HG02763 (cell line): Measurements from ENCODE around the gene STIMATE.

Source experiments
- ATAC-seq: cut with Tn5 transposase; IDR thresholded peaks from one replicate; pipeline ENCODE4 v1.9.1; 2021; ENCODE audit warnings: mild to moderate bottlenecking, moderate library complexity; ENCODE audit not compliant: unreplicated experiment

The STIMATE gene

DNA sequence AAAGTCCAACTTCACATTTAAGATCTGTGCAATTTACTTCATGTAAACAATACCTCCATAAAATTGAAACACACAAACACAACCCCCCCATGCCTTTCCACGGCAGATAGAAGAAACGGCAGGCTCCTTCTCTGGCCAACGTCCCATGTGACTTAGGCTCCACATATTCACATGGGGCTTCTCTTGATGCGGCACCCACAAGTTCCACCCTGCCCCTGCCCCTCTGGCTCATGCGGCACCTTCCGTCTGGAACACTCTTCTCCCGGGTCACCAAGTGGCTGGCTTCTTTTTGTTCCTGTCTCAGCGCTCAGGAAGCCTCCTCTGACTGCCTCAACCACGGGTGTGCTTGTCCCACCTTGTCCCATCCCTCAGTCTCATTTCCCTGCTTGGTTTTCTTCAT lies 25.6 kb downstream of the STIMATE start:
- ATAC-seq, result no peak

DNA sequence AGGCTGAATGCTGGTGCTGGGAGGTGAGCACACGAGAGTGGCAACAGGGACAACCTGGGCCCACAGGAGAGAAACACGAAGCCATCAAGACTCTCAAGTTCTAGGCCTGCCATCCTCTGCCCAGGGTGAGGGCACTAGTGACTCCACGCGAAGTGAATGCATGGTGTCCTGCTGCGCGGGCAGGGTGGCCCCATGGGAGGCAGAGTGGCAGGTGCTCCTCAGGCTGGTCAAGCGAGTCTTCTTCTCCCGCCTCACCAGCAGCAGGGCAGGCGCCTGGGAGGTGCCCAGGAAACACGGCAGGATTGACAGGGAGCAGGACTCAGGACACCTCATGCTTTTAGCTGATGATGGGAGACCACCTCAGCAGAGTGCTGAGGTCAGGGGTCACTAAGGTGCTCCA lies 26.9 kb downstream of the STIMATE start:
- ATAC-seq, result no peak

DNA sequence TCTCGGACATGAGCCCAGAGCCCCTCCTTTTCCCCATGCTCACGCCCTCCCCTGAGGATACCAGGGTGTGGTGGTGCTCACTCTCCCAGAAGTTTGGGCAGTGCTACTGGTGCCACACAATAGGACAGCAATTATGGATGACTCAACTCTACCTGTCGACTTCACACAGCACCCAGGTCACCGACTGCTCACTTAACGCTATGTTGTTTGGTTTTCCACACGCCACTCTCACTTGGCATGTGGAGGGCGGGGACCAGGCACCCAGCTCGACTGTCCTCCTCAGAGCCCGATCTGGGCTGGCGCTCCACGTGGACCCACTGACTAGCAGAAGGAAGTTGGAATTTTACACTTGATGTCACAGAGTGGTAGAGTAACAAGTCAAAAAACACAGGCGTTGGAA lies 30.9 kb downstream of the STIMATE start:
- ATAC-seq, result no peak

DNA sequence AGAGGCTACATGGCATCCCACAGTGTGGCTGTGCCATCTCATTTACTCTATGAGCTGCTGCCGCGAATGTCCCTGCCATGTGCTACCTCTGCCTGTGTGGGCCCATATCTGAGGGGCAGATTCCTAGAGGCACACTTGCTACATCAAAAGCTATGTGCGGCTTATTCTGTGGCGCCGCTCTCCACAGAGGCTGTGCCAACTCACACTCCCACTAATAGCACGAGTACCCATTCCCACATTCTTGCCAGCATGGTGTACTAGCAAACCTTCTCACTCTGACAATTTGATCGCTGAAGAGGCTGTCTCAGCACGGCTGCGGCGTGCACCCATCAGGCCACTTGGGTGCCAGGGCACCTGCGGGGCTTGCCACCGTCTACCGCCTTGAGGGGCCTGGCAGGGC lies 31.4 kb downstream of the STIMATE start:
- ATAC-seq, result no peak

DNA sequence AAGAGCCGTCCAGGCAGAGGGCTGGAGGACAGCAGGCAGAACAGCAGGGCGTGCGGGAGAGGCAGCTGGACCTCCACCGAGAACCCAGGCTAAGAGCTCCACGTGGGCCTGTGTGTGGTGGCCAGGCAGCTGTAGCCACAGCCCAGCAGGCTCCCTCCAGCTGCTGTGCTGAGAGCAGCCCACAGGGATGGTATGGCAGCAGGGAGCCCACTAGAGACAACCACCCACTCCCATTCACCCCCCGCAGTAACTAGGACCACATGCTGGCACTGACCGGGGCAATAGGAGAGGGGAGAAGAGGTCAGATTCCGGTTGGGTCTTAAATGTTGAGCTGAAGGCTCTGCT lies 37.0 kb downstream of the STIMATE start:
- no peak for ATAC-seq

DNA sequence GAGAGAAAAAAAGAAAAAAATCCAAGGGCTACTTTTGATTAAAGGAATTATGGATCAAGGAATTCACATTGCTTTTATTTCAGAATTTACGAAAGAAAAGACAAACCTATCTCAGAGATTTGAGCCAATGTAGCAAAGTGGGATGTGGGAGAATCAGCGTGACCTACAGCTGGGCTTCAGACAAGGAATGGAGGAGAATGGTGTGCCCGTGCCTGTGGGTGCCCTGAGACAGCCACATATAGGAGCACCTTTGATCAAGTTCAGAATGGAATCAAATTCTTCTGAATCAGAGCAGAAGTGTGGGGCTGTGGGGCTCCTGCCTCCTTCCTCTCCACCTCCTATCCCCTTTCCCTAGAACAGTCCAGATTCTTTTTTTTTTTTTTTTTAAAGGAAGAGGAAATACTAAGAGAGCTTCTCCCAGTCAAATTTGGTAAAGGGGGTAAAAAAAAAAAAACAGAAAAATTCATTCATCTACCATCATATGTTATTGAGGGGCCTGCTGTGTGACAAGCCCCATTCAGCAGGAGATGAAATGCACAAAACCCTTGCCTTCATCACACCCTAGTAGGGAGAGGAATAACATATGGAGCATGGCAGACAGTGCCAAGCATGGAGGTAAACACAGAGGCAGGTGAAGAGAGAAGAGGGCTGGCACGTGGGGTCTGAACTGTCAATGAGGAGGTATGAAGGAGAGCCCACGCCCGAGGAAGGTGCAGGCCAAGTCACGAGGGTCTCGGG lies 37.5 kb downstream of the STIMATE start:
- no peak for ATAC-seq

DNA sequence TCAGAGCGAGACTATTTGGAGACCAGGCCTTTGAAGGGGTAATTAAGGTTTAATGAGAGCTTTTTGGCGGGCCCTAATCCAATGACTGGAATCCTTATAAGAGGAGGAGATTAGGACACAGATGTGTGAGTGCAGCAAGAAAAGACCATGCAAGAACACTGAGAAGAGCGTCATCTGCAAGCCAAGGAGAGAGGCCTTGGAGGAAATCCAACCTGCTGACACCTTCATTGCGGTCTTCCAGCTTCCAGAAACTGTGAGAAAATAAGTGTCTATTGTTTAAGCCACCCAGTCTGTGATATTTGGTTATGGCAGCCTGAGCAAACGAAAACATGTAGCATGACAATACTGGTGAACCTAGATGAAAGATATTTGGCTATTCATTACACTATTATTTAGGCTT lies 39.5 kb downstream of the STIMATE start:
- no peak for ATAC-seq

DNA sequence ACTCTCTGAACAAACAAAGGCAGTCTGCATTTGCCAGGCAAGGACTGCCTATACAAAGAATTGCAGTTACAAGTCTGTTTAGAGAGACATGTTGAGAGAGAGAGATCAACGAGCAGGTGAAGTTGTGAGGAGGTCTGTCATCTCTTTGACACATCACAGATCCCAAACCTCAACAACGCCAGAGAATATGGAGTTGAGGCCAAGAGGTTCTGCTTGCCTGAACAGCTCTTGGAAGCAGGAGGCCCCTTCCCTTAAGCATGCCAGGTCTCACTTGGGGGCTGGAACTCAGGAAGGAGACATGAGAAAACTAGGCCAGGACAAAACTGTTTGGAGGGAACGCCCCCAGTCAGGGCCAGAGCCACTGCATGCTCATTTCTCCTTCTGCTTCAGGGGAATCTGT lies 40.2 kb downstream of the STIMATE start:
- no peak for ATAC-seq

DNA sequence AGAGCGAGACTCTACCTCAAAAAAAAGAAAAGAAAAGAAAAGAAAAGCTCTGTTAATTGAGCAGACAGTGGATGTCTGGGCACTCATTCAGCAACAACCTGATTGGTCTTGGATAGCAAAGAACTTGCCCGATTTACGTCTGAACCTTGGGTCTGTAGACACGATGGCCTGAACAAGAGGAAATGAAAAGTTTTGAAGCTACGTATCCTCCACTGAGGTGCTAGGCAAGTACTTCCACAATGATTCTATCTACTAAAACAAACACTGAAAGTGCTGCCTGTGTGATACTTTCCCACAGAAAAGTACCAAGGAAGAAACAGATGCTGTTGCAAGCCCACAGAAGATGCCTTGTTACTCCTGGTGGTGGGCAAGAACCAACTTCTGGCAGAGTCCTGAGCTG lies 40.7 kb downstream of the STIMATE start:
- ATAC-seq, result no peak

DNA sequence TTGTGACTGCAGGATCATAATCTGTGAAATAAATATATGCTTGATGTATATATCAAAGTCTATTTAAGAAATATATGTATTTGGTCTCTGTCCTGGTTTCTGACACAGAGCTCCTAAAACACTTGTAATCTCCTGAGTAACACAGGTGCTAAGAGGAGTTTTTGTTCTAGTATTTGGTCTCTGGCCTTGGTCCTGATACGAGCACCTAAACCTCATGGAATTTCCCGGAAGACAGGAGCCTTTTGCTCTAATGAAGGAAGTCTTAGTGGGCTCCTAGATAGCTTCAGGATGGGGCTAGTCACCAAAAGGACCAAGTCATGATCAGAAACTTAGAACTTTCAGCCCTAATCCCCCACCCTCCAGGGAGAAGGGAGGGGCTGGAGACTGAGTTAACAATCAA lies 43.3 kb downstream of the STIMATE start:
- ATAC-seq, result no peak

DNA sequence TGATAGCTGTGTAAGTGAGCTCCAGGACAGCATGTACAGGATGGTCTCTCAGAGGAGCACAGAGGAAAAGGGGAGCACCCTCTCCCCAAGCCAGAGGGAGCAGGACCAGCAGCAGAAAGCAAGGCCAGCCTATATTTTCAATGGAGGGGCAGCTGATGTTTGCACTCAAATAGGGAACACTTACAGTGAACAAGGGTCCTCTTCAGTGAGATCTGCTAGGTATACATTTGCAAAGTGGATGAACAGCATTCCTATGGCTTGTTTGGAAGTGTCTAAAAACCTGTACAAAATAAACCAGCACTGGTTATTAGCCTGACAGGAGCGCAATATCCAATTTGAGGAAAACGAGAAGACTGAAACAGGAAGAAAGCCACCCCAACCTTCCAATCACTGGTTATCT lies 44.9 kb downstream of the STIMATE start:
- ATAC-seq, result no peak

DNA sequence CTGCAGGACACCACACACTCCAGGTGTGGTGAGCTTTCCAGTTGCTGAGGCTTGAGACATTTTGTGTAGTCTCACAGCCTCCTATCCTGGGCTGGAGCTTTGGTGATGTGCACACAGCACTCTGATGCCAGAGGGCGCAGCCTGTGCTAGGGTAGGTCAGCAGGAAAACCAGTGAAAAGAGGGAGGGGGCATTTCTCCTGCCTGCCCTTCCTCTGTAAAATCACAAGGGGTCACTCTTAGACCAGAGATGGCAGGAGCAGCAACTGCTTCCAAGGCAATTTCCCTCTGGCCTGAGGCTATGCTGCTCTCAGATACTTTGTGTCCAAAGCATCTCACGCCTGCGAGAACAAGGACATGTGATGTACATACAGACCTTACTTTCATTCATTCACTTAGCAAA lies 46.0 kb downstream of the STIMATE start:
- ATAC-seq, result no peak

DNA sequence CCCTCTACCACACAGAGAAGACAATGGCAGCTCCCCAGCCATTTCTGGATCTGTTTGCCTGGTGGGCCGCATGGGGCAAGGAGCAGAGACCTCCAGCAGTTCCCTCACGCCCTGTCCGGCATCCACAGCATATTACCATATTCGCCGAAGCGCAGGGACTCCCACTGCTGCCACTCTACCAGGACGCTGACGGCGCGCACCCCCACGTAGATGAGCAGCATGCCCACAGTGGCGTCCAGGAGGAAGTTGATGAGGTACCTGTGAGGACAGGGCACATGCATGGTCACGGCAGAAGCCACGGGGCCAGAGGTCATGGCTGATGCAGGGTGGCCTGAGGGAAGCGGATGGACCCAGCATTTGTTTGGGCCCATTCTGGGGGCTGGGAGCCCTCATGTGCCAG lies 47.7 kb downstream of the STIMATE start:
- no peak for ATAC-seq

DNA sequence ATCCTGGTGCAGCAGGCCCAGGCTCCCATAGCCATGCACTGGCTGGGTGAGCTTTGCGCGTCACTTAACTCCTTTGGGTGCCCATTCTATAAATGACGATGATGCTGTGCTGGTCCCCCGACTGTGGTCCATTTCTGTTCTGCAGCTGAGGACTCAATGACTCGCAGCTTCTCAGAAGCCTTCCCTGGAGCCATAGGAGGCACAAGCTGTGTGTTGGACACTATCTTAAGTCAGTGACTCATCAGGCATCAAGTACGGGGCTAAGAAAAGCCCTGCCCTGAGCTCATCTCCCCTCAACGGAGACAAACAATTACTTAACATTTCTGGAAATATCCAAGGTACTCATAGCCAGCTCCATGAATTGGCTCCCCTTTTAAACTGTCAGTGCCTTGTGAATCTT lies 48.7 kb downstream of the STIMATE start:
- no peak for ATAC-seq

DNA sequence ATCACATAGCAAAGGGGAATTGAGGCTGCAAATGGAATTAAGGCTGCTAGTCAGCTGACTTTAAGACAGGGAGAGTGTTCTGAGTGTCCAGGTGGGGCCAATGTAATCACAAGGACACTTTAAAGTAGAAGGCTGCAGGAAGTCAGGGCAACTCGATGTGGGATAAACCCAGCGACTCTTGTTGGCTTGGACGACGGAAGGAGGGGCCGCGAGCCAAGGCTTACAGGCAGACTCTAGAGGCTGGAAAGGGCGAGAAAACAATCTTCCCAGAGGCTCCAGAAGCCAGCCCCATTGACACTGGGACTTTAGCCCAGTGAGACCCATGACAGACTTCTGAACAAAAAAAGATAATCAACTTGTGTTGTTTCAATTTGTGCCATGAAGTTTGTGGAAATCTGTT lies 49.6 kb downstream of the STIMATE start:
- no peak for ATAC-seq

DNA sequence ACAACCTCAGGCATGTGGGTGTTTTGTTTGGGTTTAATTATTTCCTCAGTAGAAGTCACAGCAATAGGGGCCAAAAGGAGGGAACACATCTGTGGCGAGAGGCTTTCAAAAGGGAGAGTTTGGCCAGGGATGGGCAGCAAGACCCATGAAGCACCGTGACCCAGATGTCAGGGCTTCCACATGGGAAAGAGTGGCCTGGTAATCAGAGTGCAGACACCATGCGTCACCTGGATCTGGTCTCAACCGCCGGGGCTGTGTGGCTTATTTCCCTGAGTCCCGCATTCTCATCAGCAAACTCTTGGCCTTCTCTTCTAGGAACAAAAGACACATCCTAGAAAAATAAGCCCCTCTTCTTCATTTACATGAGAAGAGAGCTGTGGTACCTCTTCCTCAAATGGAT lies 50.1 kb downstream of the STIMATE start:
- ATAC-seq, result no peak

DNA sequence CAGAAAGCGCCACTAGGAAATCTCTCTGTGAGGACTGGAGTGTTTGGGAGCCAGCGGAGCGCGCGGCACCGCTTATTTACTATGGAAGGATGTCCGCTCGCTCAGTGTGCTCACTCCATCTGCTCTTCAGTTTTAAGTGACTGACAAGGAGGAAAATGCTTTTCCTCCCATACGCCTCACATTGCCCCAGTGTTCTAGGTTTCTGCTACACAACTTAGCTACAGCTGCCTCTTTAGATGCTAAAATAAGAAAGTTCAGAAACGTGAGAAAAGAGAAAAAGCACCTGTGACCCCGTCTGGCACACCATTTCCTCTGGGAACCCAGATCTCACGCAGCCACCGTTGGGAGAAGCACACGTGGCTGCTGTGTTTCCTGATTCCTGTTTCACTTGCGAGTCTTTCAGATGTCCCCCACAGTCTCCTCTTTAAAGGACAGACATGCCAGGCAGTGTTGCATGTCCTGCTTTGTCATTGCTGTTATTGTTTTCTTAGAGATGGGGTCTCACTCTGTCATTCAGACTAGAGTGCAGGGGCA lies 50.8 kb downstream of the STIMATE start:
- ATAC-seq, result no peak

DNA sequence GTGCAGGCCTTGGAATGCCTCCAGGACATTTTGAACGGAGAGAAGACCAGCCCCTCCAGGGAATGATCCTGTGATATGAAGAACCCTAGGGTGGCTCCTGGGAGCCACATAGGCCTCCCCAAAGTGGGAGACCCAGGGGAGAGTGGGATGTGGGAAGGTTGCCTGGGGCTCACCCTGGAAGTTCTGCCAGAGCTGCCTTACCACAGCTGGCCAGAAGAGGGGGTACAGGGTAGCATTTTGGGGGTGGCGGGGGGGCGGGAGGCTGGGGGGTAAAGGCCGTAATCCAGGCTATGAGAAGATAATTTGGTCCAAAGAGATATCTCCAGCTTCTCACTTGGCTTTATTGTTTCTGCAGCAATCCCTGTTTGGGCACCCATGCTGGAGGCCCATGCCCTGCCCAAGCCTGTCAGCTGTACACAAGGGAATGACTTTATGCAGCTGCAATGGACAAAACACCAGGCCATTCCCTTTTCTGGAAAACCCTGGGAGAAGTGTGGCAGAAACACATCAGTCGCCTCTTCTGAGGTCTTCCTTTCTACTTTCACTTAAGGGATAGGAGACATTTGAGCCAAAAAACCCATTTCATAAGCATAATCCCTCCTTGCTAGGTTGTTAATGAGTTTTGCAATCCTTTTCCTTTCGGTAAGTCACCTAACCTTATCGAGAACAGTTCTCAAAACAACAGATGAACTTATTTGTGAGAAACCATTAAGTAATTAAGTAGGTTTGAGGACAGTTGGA lies 51.5 kb downstream of the STIMATE start:
- no peak for ATAC-seq

DNA sequence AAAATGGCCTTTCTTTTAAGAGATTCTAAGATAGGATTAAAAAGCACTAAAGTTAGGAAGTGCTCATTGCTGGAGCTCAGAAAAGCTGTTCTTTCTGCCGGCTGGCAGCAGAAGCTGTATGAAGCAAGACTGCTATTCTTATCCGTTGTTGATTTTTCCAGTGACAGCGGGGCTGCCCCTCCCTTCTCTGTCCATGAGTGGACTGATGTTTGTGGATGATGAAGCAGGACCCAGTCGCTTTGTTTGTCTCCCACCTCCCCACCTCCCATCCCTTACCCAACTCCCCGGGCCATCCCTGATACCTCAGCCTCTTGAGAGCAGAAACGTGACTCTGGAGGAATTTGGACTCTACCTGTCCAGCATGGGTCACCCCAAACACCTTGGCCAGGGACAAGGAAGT lies 52.2 kb downstream of the STIMATE start:
- ATAC-seq, result no peak

DNA sequence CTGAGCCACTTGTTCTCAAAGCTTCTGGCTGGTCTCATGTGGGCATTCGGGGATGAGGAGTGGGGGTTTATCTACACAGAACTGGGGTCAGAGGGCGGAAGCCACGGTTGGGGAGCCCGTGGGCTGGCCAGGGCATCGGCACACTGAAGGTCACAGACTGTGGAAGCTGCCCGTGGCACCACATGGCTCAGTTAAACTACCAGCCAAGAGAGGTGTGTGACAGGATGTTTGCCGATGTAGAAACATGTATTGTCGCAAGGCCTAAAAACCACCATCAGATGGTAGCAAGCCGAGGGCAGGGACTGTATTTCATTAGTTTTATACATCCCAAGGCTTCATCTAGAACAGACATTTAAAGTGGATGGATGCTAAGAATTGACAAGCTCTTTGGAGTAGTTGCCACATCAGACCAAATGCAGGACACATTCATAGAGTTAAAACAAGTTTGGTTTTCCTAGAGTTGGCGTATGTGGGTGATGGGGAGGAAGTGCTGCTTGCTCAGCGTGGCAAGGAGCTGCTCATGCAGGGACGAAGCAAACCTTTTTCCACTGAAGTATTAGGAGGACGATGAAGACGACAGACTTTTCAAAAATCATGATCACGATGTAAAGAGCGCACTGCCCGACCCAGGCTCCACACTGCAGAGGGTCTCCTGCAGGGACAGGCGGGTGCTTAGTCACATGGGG lies 52.9 kb downstream of the STIMATE start:
- ATAC-seq, result no peak

DNA sequence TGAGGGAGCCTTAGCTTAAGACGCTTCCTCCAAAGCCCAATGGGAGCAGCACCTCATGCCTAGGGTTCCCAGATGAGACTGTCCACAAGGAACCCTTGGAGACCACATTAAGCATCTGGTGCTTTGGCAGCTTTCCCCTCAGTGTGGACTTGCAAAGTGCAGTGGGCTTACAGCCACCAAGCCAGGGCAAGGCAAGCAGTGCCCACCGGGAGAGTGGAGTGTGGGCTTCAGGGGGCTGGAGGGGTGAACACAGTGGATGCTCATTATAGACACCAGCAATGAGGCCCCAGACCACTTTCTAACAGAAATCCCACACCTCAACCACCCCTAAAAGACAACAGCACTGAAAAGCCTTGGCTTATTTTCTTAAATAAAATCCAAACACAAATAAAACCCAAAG lies 53.5 kb downstream of the STIMATE start:
- no peak for ATAC-seq
